ENCODE measurements around the gene MTHFD1L. TPM values are rescaled to one million over a fixed set of nuclear protein-coding genes. Genes with fewer than 3 reads are reported as not detected.

Gene MTHFD1L
- total and polyA plus RNA-seq, 2 of the 4 experiments (the other 2 are of a cell fraction), result 43.5 to 53.2 TPM

DNA sequence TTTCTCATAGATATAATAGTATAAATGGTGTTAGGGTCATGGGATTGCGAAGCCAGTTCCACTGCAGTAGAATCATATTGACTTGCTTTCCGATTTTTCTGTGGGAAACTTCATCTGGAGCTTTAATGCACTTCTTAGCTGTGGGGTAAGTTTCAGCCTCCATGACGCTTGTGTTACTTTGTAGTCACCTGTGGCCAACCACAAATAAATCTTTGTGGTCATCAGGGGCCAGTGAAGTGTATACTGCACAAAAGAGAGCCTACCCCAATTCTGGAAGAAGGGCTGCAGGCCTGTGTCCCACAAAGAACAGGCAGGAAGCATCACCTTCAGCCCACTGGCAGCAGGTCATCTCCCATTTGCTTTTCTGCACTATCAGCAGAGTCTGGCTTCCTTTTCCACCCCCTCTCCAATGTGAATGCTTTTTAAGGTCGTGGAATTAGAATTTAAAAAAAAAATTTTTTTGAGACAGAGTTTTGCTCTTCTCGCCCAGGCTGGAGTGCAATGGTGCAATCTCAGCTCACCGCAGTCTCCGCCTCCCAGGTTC is 32.0 kb downstream of the MTHFD1L start:
- in situ Hi-C loops (cut with MboI; ENCODE audit: low sequenced_read_pairs), result no loop called here
- Histone ChIP-seq H2BK15ac (ENCODE audit: low read depth, low read length) (no peak overlapping the region), H3K27me3 (ENCODE audit: control insufficient read depth, insufficient read depth, low read length) (no peaks in the 10 kb centered on the region), H3K4me2 (ENCODE audit: low read depth, low read length) (no peak overlapping the region), H3K9me3 (ENCODE audit: control insufficient read depth, insufficient read depth, low read length) (no peaks in the 10 kb centered on the region), H3K4me3 (ENCODE audit: insufficient read depth, low read depth, low read length) (no peak overlapping the region), H4K20me1 (ENCODE audit: insufficient read depth, low read length) (peaks cover 1% of the 10 kb centered on the region), H4K5ac (ENCODE audit: low read depth, low read length) (no peak overlapping the region), H3K14ac (replicated peaks; ENCODE audit: low read depth, low read length) (no peak overlapping the region), H3K23ac (ENCODE audit: low read depth, low read length) (no peak overlapping the region), H2BK5ac (ENCODE audit: low read depth, low read length, poor library complexity, severe bottlenecking) (no peak overlapping the region), H2AK5ac (ENCODE audit: low read depth, low read length) (no peak overlapping the region), H3K4me1 (ENCODE audit: control insufficient read depth, insufficient read depth, low read length) (peaks cover 17% of the 10 kb centered on the region), H3K36me3 (ENCODE audit: control insufficient read depth, insufficient read depth, low read length) (peaks cover 41% of the 10 kb centered on the region), H3K4ac (ENCODE audit: low read depth, low read length) (no peak overlapping the region), H3K18ac (ENCODE audit: low read depth, low read length) (no peak overlapping the region), H4K8ac (ENCODE audit: low read depth in 2 of 2, low read length in 2 of 2) (no peak overlapping the region), H4K91ac (ENCODE audit: insufficient read depth, low read depth, low read length) (no peak overlapping the region), H2BK120ac (ENCODE audit: low read depth, low read length) (no peak overlapping the region), H2BK20ac (ENCODE audit: low read depth, low read length) (no peak overlapping the region), H3K79me1 (ENCODE audit: low read depth in 1 of 2, low read length in 2 of 2) (peaks cover 47 to 71% of the 10 kb centered on the region in 2 experiments), H3K9me1 (ENCODE audit: insufficient read depth, low read length) (peaks cover 17% of the 10 kb centered on the region), H2AFZ (replicated peaks; ENCODE audit: low read length, poor library complexity) (no peak overlapping the region), H3K9ac (ENCODE audit: low read depth, low read length) (no peak overlapping the region), H3K56ac (ENCODE audit: extremely low read depth, insufficient read depth, low read length) (no peak overlapping the region), H2AK9ac (replicated peaks; ENCODE audit: low read depth, low read length, poor library complexity) (no peak overlapping the region), H3K27ac (ENCODE audit: insufficient read depth, low read length) (peak overlapping the region; percentile 47; the same call in 1 of the 2 replicates)
- intact Hi-C loops (cut with micrococcal nuclease), result loop anchor here (10.0 kb wide), 1 partner anchor 167 kb away; no protein-coding TSS in a partner anchor
- no TSS peak for BruUV-seq (replicated peaks)
- POLR2A ChIA-PET (ENCODE audit: unreplicated experiment), result no interaction called here
- WGBS, 2 experiments (ENCODE audit: extremely low coverage in 2 of 2, insufficient read length in 1 of 2), result 80% methylated on average over 1 of the region's 7 CpGs; no CpG with 5 or more reads in 1 of the 2 experiments
- dilution Hi-C loops (cut with HindIII; ENCODE audit: low sequenced_read_pairs, unreplicated experiment), result no loop called here
- CTCF ChIA-PET, result no interaction called here
- DNase-seq (no peak), ATAC-seq (ENCODE audit: low read depth) (no peak)
- TF ChIP-seq POLR2A (IDR thresholded peaks at IDR 0.05; ENCODE audit: low read depth, low read length), result no peak; the same call in 1 of the 2 replicates
- TF ChIP-seq, protein P1, sequence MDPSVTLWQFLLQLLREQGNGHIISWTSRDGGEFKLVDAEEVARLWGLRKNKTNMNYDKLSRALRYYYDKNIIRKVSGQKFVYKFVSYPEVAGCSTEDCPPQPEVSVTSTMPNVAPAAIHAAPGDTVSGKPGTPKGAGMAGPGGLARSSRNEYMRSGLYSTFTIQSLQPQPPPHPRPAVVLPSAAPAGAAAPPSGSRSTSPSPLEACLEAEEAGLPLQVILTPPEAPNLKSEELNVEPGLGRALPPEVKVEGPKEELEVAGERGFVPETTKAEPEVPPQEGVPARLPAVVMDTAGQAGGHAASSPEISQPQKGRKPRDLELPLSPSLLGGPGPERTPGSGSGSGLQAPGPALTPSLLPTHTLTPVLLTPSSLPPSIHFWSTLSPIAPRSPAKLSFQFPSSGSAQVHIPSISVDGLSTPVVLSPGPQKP (IDR thresholded peaks at IDR 0.05; ENCODE audit: borderline replicate concordance, low read depth, low read length), result no peak
- TF ChIP-seq, protein P2, sequence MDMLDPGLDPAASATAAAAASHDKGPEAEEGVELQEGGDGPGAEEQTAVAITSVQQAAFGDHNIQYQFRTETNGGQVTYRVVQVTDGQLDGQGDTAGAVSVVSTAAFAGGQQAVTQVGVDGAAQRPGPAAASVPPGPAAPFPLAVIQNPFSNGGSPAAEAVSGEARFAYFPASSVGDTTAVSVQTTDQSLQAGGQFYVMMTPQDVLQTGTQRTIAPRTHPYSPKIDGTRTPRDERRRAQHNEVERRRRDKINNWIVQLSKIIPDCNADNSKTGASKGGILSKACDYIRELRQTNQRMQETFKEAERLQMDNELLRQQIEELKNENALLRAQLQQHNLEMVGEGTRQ (IDR thresholded peaks at IDR 0.05; ENCODE audit: low read depth, low read length), result no peak
- no peak for TF ChIP-seq MAZ (IDR thresholded peaks at IDR 0.05; ENCODE audit: borderline replicate concordance, low read depth, low read length)
- no peak for TF ChIP-seq BHLHE40 (IDR thresholded peaks at IDR 0.05; ENCODE audit: low read depth, low read length)
- TF ChIP-seq NFE2L2 (IDR thresholded peaks at IDR 0.05; ENCODE audit: low read depth, low read length), result no peak
- TF ChIP-seq, protein P3, sequence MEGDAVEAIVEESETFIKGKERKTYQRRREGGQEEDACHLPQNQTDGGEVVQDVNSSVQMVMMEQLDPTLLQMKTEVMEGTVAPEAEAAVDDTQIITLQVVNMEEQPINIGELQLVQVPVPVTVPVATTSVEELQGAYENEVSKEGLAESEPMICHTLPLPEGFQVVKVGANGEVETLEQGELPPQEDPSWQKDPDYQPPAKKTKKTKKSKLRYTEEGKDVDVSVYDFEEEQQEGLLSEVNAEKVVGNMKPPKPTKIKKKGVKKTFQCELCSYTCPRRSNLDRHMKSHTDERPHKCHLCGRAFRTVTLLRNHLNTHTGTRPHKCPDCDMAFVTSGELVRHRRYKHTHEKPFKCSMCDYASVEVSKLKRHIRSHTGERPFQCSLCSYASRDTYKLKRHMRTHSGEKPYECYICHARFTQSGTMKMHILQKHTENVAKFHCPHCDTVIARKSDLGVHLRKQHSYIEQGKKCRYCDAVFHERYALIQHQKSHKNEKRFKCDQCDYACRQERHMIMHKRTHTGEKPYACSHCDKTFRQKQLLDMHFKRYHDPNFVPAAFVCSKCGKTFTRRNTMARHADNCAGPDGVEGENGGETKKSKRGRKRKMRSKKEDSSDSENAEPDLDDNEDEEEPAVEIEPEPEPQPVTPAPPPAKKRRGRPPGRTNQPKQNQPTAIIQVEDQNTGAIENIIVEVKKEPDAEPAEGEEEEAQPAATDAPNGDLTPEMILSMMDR (conservative IDR thresholded peaks at IDR 0.05; ENCODE audit: low read depth, low read length), result no peak
- TF ChIP-seq RCOR1 (IDR thresholded peaks at IDR 0.05; ENCODE audit: insufficient replicate concordance, low read length), result no peak
- TF ChIP-seq RFX5 (IDR thresholded peaks at IDR 0.05; ENCODE audit: low read depth, low read length), result no peak
- no peak for TF ChIP-seq CEBPB (IDR thresholded peaks at IDR 0.05; ENCODE audit: low read depth, low read length)
- TF ChIP-seq SMC3 (IDR thresholded peaks at IDR 0.05; ENCODE audit: low read depth, low read length), result no peak
- TF ChIP-seq RAD21 (IDR thresholded peaks at IDR 0.05; ENCODE audit: low read length), result no peak
- TF ChIP-seq MXI1 (IDR thresholded peaks at IDR 0.05; ENCODE audit: borderline replicate concordance, low read depth, low read length), result no peak
- no peak for TF ChIP-seq FOS (IDR thresholded peaks at IDR 0.05; ENCODE audit: low read depth, low read length)
- TF ChIP-seq CHD1 (IDR thresholded peaks at IDR 0.05; ENCODE audit: low read depth, low read length), result no peak
- TF ChIP-seq MAFK (IDR thresholded peaks at IDR 0.05; ENCODE audit: low read depth, low read length), result no peak
